ENCODE measurements around the gene LCA5.

GRCh38 chr6:79564636-79565035 is 27.4 kb upstream of the LCA5 start:
- no peak for TF ChIP-seq ZNF610 (tag by site-specific recombination; IDR thresholded peaks at IDR 0.05; ENCODE audit: borderline replicate concordance)
- TF ChIP-seq ZNF274 (IDR thresholded peaks at IDR 0.05; ENCODE audit: low read length): no peak
- TF ChIP-seq ZNF274 (tag by site-specific recombination; IDR thresholded peaks at IDR 0.05; ENCODE audit: borderline replicate concordance): no peak
- TF ChIP-seq ZNF2 (tag by site-specific recombination; IDR thresholded peaks at IDR 0.05): no peak
- no peak for TF ChIP-seq ZNF549 (tag by site-specific recombination; IDR thresholded peaks at IDR 0.05)

All from HEK293 (cell line).